Calu3 (cell line): ENCODE measurements around the gene TMEM98. TPM values are rescaled to one million over a fixed set of nuclear protein-coding genes. Genes with fewer than 3 reads are reported as not detected.

Experiments used
- BruUV-seq: library from RNA; stranded (reverse); fragments of 400-500 nt; replicated peaks from 2 replicates; lab custom pipeline; 2021; lab: Mats Ljungman, UMichigan
- CTCF ChIA-PET: fragments of 300-600 bp; sonication (Branson Sonifier 250); formaldehyde crosslinking; loops from one replicate; lab custom pipeline; 2022; ENCODE audit warnings: antibody characterized with exemption; lab: Charles Lee
- DNase-seq: peaks from one replicate; pipeline ENCODE4 v3.0.0; 2022
- H3K27ac Mint-ChIP-seq: one replicate; pipeline ENCODE4 v1.8.0; 2022; ENCODE audit warnings: mixed read lengths; ENCODE audit not compliant: unreplicated experiment
- H3K27me3 Mint-ChIP-seq: one replicate; pipeline ENCODE4 v1.8.0; 2022; ENCODE audit warnings: mixed read lengths; ENCODE audit not compliant: unreplicated experiment
- H3K36me3 Mint-ChIP-seq: one replicate; pipeline ENCODE4 v1.8.0; 2022; ENCODE audit warnings: mild to moderate bottlenecking, moderate library complexity, mixed read lengths; ENCODE audit not compliant: insufficient read depth, unreplicated experiment
- H3K4me1 Mint-ChIP-seq: one replicate; pipeline ENCODE4 v1.8.0; 2022; ENCODE audit warnings: mild to moderate bottlenecking, low read depth, mixed read lengths; ENCODE audit not compliant: unreplicated experiment
- H3K4me3 Mint-ChIP-seq: one replicate; pipeline ENCODE4 v1.8.0; 2022; ENCODE audit warnings: mild to moderate bottlenecking, low read depth, moderate library complexity, mixed read lengths; ENCODE audit not compliant: unreplicated experiment
- H3K9me3 Mint-ChIP-seq: one replicate; pipeline ENCODE4 v1.8.0; 2022; ENCODE audit warnings: low read depth, mixed read lengths; ENCODE audit not compliant: unreplicated experiment
- CTCF ChIP-seq: fragments of 200-600 bp; IDR thresholded peaks from one replicate; pipeline ENCODE4 v1.8.0; 2022; ENCODE audit warnings: antibody characterized with exemption; ENCODE audit not compliant: unreplicated experiment
- intact Hi-C: fragments of 100-400 bp; cut with micrococcal nuclease; formaldehyde crosslinking; loops from one replicate; pipeline ENCODE4 v1.10.0; 2022; ENCODE audit not compliant: unreplicated experiment
- total RNA-seq: library from RNA; stranded (reverse); gene quantifications from 2 replicates; pipeline ENCODE4 v1.2.3, GENCODE V29; 2022

TMEM98 gene
- total RNA-seq, 1 experiment from 2014 or later: 2.1 TPM

- intact Hi-C loops: no loop called here
- no peak overlapping the region for H3K4me3 Mint-ChIP-seq
- peak; percentile 82 for DNase-seq
- H3K27me3 Mint-ChIP-seq: no peaks in the 10 kb centered on the region
- no peaks in the 10 kb centered on the region for H3K36me3 Mint-ChIP-seq
- peaks cover 11% of the 10 kb centered on the region for H3K4me1 Mint-ChIP-seq
- TF ChIP-seq CTCF: peak; percentile 90
- H3K27ac Mint-ChIP-seq: no peak overlapping the region
- BruUV-seq: no TSS peak
- no peaks in the 10 kb centered on the region for H3K9me3 Mint-ChIP-seq
- CTCF ChIA-PET: interaction anchor here (0.6 to 2.4 kb wide), 8 partner anchors 9 to 731 kb away, joined by 3 to 9 read pairs (median 5); partner anchors contain the start of genes MYO1D and TMEM98
These were observed 9.0 kb downstream of the TMEM98 start for GRCh38 chr17:32936894-32937500.

DNA sequence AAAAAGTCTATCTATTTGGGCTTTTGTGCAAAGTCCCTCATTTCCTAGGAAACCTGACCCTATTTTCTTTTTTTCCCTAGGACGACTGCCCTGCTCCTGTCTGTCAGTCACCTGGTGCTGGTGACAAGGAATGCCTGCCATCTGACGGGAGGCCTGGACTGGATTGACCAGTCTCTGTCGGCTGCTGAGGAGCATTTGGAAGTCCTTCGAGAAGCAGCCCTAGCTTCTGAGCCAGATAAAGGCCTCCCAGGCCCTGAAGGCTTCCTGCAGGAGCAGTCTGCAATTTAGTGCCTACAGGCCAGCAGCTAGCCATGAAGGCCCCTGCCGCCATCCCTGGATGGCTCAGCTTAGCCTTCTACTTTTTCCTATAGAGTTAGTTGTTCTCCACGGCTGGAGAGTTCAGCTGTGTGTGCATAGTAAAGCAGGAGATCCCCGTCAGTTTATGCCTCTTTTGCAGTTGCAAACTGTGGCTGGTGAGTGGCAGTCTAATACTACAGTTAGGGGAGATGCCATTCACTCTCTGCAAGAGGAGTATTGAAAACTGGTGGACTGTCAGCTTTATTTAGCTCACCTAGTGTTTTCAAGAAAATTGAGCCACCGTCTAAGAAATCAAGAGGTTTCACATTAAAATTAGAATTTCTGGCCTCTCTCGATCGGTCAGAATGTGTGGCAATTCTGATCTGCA is 12.9 kb downstream of the TMEM98 start:
- intact Hi-C loops: no loop called here
- no peak for DNase-seq
- Mint-ChIP-seq H3K4me1 (peaks cover 16% of the 10 kb centered on the region), H3K36me3 (no peaks in the 10 kb centered on the region), H3K9me3 (no peaks in the 10 kb centered on the region), H3K27ac (no peak overlapping the region), H3K27me3 (no peaks in the 10 kb centered on the region), H3K4me3 (no peak overlapping the region)
- TF ChIP-seq CTCF: no peak
- CTCF ChIA-PET: interaction anchor here (0.6 to 2.2 kb wide), 2 partner anchors 58 to 112 kb away, joined by 3 to 5 read pairs; no protein-coding TSS in a partner anchor
- no TSS peak for BruUV-seq

DNA sequence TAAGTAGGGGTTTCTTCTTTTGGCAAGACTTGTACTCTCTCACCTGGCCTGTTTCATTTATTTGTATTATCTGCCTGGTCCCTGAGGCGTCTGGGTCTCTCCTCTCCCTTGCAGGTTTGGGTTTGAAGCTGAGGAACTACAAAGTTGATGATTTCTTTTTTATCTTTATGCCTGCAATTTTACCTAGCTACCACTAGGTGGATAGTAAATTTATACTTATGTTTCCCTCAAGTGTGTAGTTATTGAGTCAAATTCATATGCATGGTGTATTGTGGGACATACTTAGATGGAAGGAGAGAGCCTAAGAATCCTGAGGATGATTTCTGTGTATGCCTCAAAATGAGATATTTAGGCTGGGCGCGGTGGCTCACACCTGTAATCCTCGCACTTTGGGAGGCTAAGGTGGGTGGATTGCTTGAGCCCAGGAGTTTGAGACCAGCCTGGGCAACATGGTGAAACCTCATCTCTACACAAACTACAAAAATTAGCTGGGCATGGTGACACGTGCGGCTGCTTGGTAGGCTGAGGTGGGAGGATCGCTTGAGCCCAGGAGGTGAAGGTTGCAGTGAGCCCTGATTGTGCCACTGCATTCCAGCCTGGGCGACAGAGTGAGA is 13.6 kb downstream of the TMEM98 start:
- no peaks in the 10 kb centered on the region for H3K36me3 Mint-ChIP-seq
- no peak for DNase-seq
- intact Hi-C loops: no loop called here
- peaks cover 16% of the 10 kb centered on the region for H3K4me1 Mint-ChIP-seq
- BruUV-seq: no TSS peak
- CTCF ChIA-PET: interaction anchor here (0.6 to 2.2 kb wide), 2 partner anchors 57 to 113 kb away, joined by 3 to 5 read pairs; no protein-coding TSS in a partner anchor
- no peaks in the 10 kb centered on the region for H3K27me3 Mint-ChIP-seq
- TF ChIP-seq CTCF: peak; percentile 31
- no peaks in the 10 kb centered on the region for H3K9me3 Mint-ChIP-seq
- no peak overlapping the region for H3K4me3 Mint-ChIP-seq
- H3K27ac Mint-ChIP-seq: no peak overlapping the region

GRCh38 chr17:32943206-32943605 is 15.3 kb downstream of the TMEM98 start:
- Mint-ChIP-seq H3K27me3 (peaks cover 14% of the 10 kb centered on the region), H3K9me3 (no peaks in the 10 kb centered on the region), H3K4me3 (no peak overlapping the region), H3K4me1 (peaks cover 16% of the 10 kb centered on the region), H3K36me3 (no peaks in the 10 kb centered on the region), H3K27ac (no peak overlapping the region)
- no peak for DNase-seq
- no peak for TF ChIP-seq CTCF
- intact Hi-C loops: no loop called here
- BruUV-seq: no TSS peak
- CTCF ChIA-PET: no interaction called here
